ENCODE results near the gene SCAMP2.
A peak's percentile ranks its signal among the peaks of the same experiment; 100 is the strongest.
"Not testable (repeated sequence)": the region's sequence is repeated elsewhere in the genome, so short reads cannot be mapped to it uniquely, and the experiment has no call there.

SCAMP2 gene, protein sequence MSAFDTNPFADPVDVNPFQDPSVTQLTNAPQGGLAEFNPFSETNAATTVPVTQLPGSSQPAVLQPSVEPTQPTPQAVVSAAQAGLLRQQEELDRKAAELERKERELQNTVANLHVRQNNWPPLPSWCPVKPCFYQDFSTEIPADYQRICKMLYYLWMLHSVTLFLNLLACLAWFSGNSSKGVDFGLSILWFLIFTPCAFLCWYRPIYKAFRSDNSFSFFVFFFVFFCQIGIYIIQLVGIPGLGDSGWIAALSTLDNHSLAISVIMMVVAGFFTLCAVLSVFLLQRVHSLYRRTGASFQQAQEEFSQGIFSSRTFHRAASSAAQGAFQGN

DNA sequence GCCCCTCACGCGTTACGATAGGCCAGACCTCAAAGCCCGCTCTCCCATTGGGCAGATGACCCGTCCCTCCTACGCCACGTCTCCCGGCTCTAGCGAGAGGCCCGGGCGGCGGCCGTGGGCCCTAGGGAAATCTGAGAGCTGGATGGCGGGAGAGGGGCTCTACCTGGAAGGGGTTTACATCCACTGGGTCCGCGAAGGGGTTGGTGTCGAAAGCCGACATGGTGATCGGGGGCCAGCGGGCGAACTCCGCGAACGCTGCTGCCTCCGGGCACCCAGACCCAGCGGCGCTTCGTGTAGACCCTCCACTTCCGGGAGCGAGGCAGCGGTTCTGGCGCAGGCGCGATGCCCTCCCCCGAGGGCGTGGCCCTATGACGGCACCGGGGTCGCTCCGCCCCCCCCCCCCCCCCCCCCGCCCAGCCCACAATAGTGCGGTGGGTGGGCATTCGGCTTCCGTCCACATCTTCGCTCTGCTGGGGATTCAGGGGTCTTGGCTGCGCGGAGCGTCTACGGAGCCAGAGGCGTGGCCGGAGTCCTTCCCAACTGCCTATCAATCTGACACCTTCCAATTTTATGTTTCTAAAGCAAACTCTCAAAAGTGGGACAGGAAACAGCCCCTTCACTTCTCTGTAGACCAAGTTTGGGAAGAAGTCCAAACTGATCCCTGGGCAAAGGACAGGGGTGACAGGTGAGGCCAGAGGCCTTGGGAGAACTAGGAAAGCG, at the start of gene SCAMP2:
TSS of gene SCAMP2 (minus strand) at position 330 of the 720 bp plus-strand sequence. CDS start at position 220, 110 bp downstream.
- peak; percentile 70 for DNase-seq (ENCODE audit: low read depth)

DNA sequence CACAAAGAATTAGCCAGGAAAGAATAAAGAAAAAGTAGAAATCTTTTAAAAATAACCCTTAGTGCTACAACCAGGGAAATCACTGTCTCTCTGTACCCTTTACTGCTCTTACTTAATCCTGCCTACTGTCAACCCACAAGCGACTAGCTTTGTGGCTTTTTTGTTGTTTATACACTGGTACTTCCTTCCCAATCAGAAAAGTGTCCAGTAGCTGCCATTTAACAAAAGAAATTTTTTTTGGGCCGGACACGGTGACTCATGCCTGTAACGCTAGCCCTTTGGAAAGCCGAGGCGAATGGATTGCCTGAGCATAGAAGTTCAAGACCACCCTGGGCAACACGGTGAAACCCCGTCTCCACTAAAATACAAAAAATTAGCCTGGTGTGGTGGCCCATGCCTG, 47.3 kb upstream of the SCAMP2 start:
- DNase-seq (ENCODE audit: low read depth) = no peak

DNA sequence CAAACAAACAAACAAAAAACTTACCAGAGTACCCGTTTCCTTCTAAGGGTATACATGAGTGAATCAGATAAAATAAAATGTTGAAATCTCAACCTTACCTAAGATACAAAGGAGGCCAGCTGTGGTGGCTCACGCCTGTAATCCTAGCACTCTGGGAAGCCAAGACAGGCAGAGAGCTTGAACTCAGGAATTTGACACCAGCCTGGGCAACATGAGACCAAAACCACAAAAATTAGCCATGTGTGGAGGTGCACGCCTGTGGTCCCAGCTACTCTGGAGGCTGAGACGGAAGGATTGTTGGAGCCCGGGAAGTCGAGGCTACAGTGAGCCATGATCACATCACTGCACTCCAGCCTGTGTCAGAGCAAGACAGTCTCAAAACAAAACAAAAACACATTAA, 44.5 kb upstream of the SCAMP2 start:
- DNase-seq (ENCODE audit: low read depth) = no peak

DNA sequence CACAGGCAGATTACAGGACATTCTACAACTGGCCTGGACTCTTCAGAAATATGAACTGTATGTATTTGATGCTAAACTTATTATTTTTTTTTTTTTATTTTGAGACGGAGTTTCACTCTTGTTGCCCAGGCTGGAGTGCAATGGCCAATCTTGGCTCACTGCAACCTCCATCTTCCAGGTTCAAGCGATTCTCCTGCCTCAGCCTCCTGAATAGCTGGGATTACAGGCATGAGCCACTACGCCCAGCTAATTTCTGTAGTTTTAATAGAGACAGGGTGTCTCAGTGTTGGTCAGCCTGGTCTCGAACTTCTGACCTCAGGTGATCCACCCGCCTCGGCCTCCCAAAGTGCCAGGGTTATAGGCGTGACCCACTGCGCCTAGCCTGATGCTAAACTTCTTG, 40.6 kb upstream of the SCAMP2 start:
- not testable (repeated sequence) for DNase-seq (ENCODE audit: low read depth)

DNA sequence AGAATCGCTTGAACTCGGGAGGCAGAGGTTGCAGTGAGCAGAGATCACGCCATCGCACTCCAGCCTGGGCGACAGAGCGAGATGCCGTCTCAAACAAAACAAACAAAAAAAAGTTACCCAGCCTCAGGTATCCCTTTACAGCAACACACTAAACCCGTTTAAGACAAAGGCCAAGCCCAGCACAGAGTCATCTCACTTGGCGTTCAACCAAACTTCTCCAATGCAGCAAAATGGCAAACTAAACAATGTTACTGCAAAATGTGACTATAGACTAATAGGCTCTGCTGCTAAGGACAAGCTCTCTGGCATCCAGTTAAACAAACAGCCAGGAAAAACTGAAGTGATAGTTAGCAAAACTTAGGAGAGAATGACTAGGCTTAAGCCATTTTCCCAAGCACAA, 39.9 kb upstream of the SCAMP2 start:
- no peak for DNase-seq (ENCODE audit: low read depth)

DNA sequence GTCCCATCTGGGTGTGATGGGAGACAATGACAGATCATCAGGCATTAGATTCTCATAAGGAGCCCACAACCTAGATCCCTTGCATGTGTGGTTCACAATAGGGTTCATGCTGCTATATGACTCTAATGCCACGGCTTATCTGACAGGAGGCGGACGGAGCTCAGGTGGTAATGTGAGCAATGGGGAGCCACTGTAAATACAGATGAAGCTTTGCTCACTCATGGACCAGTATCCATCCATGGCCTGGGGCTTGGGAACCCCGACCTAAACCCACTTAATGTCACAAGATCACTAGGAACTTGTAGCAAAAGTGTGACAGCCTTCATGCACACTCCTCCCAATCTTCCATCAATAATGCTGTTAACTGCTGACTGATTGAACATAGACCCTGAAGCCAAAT, 35.5 kb upstream of the SCAMP2 start:
- DNase-seq (ENCODE audit: low read depth) = no peak

DNA sequence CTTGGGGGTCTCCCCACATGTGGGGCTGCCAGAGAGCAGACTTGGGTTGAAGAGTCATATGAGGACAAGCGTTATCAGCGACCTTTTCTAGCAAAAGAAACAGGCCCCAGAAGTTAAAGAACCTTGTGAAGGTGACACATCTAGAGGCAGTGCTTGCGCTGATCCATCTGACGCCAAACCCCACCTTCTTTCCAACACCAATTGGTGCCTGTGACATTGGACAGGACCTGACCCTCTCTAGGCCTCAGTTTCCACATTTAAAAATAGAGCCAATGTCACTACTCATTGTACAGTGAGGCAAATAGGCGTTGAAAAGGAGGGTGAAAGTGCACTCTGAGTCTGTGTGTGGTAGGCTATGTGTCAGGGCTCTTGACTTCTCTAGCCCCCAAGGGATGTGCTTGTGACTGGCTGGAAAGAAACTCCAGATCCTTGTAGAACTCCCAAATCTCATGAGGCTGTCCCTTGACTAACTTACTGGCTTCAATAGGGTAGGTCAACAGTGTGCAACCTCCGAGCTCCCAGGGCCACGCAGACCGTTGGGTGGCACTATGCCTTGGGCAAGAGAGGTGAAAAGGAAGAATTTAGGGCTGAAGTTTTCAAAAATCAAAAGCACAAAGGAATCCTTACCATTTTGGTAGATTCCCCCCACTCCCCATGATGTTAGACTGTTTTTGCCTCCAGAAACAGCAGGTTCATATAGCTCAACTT, 34.2 kb upstream of the SCAMP2 start:
- DNase-seq (ENCODE audit: low read depth) = no peak

DNA sequence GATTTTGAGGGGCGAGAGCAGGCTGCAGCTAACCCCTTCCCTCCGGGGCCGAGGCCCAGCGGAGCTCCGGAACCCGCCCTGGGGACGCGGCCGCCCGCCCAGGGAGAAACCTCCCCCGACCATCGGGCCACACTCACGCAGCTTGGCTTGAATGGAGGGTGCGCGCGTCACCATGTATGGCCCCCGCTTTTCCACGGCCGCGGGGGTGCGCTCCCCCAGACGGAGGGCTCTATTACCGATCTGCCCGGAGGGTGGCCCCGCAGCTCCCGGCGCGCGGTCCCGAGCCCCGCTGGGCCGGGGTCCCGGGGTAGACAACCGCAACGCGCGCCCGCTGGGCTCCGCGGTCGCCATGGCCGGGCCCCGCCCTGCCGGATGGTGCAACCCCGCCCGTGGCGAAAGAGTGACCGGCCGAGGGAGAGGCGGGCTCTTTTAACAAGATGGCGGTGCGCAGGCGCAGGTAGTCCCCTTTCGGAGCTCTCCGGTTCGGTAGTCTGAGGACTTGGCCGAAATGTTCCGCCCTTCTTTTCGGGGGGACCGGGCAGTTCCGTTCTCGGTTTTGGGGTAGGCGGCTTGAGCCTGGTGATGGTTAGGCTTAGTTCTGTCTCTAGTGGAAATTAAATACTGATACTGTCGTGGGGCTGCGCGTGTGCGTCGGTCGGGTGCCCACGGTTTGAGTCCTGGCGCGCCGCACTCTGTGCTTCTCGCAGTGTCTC, 33.4 kb upstream of the SCAMP2 start, which contains the start of gene FAM219B:
TSS of gene FAM219B (minus strand) at position 402 of the 713 bp plus-strand sequence. CDS start at position 351, 51 bp downstream.
- DNase-seq (ENCODE audit: low read depth) = peak; percentile 56

DNA sequence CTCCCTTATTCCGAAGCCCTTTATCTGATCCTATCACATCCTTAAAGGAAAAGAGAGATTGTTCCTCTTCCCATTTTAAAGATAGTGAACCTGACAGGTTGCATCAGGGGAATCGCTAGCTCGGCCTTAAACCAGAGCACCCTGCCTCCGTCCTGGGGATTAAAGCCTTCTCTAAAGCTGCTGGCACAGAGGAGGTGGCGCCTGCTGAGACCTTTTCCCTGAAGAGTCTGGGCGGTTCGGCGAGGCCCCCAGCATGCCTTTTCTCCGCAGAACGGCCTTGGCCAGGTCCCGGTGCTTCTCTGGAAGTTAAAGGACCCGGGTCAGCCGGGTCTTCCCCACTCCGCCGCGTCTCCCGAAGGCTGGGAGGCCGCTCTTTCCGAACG, 32.9 kb upstream of the SCAMP2 start:
- peak; percentile 7 for DNase-seq (ENCODE audit: low read depth)

DNA sequence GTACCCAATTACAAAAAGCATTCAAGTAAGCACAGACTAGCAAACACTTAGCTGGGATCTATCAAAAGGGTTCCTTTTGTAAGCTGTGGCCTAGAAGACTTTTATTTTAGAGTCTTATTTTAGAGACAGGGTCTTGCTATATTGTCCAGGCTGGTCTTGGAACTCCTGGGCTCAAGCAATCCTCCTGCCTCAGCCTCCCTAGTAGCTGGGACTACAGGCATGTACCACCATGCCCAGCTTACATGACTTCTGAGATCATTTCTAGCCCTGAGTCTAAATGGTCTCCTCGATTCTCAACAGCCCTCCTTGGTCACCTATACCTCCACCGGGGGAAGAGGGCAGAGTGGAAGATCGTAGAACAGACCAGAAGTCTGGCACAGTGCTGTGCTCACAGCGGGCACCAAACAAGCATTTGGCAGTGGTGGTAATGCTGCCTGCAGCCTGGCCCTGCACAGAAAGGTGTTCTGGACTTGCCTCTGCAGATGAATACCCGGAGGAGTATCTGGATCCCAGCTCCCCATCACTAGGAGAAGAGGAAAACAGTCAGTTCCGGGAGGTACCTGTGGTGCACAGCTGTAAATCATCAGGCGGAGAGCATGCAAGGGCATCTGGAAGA, 31.1 kb upstream of the SCAMP2 start:
- no peak for DNase-seq (ENCODE audit: low read depth)

DNA sequence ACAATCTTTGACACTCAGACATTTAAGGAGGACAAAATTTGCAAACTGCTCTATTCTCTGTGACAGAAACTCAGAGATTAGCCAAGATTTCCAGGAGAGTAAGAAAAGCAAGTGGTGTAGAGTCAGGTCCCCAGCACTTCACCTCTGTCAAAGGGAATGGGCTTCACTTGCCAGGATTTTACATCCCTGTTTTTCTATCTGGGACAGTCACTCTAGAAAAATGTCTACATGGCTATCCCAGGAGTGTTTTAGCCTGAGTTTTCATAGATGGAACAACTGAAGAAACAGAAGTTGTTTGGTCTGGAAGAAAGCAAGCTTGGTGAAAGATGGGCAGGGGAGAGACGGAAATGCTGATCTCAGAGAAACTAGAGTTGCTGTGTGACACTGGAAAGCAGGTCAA, 30.5 kb upstream of the SCAMP2 start:
- DNase-seq (ENCODE audit: low read depth) = no peak

DNA sequence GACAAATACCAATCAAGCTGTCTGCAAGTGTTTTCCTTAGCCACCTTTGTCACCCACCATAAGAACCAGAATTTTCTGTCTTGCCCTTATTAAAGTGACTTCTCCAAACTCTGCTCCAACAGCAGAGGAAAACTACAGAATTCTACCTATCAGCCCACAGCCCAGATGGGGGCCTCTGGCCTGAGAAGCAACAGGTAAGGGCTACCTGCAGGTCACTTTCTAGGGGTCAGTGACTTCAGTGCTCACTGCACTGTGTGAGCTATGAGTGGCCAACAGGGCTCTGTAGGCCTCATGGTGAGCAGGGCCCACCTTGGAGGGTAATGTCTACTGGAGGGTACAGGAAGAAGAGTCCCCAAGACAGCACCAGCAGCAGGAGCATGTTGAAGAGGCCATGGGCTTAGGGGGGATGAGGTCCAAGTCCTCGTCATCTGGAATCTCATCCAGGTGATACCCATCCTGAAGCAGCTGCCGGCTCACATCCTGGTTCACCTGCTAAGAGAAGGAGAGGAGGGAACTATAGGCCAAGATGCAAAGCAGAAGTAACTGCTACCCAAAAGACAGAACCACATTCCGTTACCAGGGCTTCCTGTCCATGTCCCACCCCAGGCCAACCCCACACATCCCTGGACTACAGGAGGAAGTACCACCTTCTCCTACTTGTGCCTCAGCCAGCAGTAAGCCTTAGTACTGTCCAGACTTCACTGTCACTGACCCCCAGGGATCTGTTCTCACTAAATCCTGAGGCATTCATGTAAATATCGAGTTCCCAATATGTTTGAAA, 29.3 kb upstream of the SCAMP2 start:
- DNase-seq (ENCODE audit: low read depth) = no peak

DNA sequence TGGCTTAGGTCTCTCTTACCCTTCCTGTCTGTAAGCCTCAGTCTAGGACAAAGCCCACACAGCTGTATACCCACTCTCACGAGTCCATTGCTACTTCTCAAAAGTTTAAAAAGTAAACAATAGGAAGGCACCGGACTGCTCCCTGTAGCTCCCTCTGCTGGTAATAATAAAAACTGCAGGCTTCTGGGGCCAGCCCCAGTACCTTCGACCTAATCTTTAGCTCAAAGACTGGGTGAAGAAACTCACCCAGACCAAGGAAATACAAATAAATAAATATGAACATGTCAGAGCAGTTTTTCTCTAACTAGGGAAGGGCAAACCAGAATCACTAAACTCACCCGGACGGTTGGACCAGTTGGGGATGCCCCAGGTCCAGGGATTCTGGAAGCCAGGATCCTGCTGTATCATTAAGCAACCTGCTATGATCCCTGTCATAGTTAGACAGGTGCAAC, 28.5 kb upstream of the SCAMP2 start:
- DNase-seq (ENCODE audit: low read depth) = peak; percentile 26

DNA sequence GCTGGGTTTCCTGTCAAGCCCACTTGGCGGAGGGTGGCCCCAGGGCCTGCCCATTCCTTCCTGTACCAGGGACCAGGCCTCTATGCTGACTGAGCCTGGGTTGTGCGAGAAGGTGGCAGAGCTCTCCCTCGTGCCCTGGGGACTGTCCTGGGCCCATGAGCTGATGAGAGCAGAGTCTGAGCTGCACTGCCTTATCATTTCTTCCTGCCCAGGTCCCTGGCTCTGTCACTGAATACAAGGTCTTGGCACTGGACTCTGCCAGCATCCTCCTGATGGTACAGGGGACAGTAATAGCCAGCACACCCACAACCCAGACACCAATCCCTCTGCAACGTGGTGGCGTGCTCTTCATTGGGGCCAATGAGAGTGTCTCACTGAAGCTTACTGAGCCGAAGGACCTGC, 24.1 kb upstream of the SCAMP2 start:
- no peak for DNase-seq (ENCODE audit: low read depth)

DNA sequence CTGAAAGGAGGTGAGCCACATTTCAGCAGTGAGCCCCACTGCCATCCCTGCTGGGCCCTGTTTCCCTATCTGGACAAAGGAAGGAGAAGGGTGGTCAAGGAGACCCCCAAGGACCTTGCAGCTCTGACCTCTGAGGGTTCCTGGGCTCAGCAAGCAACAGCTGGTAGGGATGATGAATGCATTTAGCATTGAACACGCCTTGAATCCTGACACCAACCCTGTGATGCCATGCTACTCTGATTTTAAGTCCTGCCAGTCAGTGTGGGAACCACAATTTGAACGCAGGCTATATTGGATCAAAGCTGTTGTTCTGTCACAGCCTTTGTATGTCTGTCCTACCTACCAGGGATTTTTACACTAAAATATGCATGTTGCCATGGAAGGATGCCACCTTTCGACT, 23.2 kb upstream of the SCAMP2 start:
- DNase-seq (ENCODE audit: low read depth) = no peak

DNA sequence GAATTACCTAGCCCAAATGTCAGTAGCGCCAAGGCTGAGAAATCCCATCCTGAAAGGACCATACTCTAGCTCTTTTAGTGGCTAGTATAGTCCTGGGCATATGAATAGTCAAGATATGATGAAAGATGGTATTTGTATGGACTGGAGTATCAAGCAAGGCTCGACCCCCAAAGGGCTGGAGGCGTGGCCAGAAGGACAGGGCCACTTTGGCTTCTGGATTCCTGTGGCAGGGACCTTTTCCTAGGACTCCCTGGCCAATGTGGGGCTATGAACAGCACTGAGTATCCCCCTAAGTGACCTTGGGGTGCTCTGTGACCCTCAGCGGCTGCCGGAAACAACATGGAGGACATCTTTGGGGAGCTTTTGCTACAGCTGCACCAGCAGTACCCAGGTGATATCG, 22.7 kb upstream of the SCAMP2 start:
- DNase-seq (ENCODE audit: low read depth) = no peak

DNA sequence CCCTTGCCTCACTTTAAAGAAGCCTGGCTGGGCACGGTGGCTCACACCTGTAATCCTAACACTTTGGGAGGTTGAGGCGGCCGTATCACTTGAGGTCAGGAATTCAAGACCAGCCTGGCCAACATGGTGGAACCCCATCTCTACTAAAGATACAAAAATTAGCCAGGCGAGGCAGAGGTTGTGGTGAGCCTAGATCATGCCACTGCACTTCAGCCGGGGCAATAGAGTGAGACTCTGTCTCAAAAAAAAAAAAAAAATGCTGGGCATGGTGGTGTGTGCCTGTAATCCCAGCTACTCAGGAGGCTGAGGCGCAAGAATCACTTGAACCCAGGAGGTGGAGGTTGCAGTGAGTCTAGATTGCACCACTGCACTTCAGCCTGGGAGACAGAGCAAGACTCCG, 21.2 kb upstream of the SCAMP2 start:
- DNase-seq (ENCODE audit: low read depth) = not testable (repeated sequence)

DNA sequence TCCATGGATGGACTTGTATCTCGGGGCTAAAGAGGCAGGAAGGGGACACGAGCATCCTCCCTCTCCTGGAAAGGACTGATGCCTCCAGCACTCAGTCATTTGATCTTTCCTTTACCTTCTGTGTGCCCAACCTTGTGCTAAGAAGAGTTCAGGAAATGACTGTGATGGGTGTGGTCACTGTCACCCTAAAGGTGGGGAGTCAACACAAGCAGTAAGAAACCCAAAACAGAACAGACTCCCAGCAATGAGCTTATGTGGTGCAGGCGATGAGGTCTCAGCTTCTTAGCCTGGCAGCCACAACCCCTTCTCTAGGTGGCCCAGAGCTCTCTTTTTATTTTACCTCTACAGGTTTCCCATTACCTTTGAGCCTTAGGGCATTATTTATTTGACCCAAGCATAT, 20.5 kb upstream of the SCAMP2 start:
- no peak for DNase-seq (ENCODE audit: low read depth)

DNA sequence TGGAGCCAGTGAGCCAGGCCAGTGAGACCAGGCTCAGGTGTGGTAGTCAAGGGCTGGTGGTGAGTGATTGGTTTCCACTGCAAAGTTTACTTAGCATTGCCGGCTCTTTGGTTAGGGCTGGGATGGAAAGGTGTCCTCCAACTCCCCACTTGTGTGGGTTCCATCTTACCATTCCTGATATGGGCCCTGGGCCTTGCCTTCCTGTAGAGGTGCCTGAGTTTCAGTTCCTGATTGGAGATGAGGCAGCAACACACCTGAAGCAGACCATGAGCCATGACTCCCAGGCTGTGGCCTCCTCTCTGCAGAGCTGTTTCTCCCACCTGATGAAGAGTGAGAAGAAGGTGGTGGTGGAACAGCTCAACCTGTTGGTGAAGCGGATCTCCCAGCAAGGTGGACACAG, 19.8 kb upstream of the SCAMP2 start:
- no peak for DNase-seq (ENCODE audit: low read depth)

DNA sequence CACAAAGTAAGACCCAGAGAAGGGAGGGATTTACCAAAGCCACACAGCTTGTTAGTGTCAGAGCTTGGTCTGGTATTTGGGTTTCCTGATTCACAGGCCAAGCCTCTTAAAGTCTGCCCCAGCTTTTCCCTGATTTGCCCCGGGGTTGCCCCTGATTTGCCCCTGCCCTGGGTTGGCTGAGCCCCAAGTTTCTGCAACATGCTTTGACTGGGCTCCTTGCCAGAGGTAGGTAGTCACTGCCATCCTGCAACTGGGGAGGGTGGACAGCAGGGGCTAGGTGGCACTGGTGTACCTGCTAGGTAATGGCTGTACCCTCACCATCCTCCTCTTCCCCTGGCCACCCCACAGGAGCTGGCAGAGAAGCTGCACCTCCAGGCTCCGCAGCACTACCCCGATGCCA, 19.1 kb upstream of the SCAMP2 start:
- DNase-seq (ENCODE audit: low read depth) = no peak

DNA sequence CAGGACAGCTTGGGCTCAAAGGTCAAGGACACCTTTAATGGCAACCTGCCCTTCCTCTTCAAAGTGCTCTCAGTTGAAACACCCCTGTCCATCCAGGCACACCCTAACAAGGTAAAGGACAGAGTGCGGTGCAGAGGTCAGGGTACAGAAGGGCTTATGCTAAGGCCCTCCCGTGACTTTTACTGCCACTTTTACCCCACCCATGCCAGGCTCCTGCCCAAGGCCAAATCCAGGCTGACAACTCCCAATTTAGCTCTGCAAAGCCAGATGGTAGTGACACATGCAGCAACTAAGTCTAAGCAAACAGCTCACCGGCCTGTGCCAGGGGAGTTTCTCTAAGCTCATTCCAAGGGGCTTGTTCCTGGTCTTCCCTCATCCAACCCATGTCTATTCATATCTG, 18.3 kb upstream of the SCAMP2 start:
- DNase-seq (ENCODE audit: low read depth) = no peak

All from stimulated activated CD8-positive, alpha-beta memory T cell treated with anti-CD3 and anti-CD28 coated beads, Interleukin-7, amount 100 ng/mL, for 24 hours (primary cell).